HG03354 (cell line): ENCODE data around the gene ADAMTSL5.
A peak's percentile ranks its signal among the peaks of the same experiment; 100 is the strongest.
"Not testable (repeated sequence)": the region's sequence is repeated elsewhere in the genome, so short reads cannot be mapped to it uniquely, and the experiment has no call there.

Experiments
- ATAC-seq: cut with Tn5 transposase; IDR thresholded peaks from one replicate; pipeline ENCODE4 v1.9.1; 2021; ENCODE audit warnings: mild to moderate bottlenecking; ENCODE audit not compliant: unreplicated experiment, poor library complexity, severe bottlenecking

ADAMTSL5 gene

DNA sequence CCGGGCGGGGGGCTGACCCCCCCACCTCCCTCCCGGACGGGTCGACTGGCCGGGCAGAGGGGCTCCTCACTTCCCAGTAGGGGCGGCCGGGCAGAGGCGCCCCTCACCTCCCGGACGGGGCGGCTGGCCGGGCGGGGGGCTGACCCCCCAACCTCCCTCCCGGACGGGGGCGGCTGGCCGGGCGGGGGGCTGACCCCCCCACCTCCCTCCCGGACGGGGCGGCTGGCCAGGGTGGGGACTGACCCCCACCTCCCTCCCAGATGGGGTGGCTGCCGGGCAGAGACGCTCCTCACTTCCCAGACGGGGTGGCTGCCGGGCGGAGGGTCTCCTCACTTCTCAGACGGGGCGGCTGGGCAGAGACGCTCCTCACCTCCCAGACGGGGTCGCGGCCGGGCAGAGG lies 13.6 kb downstream of the ADAMTSL5 start:
- not testable (repeated sequence) for ATAC-seq

GRCh38 chr19:1497578-1498235 lies 15.1 kb downstream of the ADAMTSL5 start:
- no peak for ATAC-seq

DNA sequence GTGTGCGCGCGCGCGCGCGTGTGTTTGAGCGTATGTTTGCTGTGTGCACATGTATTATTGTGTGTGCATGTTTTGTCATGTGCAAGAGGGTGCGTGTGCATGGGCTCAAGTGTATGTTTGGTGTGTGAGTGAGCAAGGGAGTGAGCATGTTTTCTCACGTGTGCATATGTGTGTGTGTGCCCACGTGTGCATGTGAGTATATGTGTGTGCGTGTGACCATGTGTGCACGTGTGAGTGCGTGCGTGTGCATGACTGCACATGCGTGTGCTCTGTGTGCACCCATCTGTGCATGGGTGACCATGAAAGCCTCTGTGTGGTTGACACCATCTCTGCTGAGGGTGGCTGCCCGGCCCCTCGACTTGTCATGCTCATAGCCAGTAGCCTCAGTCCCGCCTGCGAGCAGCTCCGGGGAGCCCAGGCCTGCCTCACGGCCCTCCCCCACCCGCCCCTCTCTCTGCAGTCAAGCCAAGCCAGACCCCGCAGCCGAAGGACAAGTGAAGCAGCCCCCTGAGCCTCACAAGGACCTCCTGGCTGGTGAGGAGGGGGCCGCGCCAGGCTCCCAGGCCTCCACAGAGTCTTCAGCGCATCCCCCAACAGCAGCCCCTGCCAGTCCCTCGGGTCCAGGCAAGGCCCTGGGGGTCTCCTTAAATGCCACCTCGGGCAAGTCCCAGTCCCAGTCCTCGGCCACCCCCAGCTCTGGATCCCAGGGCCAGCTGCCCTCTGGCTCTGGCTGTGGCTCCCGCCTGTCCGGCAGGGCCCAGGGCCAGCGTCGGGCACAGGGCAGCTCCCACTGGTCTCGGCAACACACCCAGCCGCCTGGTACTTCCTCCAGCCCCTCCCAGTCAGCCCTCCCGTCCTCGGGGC lies 15.9 kb downstream of the ADAMTSL5 start:
- ATAC-seq = no peak

DNA sequence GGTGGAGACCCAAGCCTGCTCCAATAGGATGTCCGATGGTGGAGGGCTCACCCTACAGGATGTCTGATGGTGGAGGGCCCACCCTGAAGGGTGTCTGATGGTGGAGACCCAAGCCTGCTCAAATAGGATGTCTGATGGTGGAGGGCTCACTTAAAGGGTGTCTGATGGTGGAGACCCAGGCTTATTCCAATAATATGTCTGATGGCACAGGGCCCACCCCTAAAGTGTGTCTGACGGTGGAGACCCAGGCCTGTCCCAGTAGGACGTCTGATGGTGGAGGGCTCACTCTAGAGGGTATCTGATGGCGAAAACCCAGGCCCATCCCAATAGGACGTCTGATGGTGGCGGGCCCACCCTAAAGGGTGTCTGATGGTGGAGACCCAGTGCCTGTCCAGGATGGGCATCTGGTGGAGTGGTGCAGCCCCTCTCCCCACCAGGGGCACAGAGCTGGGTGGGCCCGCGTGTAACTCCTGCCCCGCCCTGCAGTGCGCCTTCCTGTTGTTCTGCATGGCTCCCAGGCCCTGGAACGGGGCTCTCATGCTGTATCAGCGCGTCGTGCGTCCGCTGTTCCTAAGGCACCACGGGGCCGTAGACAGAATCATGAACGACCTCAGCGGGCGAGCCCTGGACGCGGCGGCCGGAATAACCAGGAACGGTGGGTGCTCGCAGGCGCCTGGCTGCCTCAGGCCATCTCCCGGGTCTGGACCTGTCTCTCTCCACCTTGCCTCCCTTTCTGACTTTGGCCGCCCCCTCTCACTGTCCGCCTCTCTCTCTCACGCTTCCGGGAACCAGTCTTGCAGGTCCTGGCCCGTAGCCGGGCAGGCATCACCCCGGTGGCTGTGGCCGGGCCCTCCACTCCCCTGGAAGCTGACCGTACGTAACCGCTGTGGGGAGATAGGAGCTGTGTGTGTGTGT lies 16.8 kb downstream of the ADAMTSL5 start:
- no peak for ATAC-seq

- ATAC-seq = no peak
These were observed 17.6 kb downstream of the ADAMTSL5 start for GRCh38 chr19:1495051-1495798.

- no peak for ATAC-seq
These were observed 18.6 kb downstream of the ADAMTSL5 start for GRCh38 chr19:1494115-1494815.

DNA sequence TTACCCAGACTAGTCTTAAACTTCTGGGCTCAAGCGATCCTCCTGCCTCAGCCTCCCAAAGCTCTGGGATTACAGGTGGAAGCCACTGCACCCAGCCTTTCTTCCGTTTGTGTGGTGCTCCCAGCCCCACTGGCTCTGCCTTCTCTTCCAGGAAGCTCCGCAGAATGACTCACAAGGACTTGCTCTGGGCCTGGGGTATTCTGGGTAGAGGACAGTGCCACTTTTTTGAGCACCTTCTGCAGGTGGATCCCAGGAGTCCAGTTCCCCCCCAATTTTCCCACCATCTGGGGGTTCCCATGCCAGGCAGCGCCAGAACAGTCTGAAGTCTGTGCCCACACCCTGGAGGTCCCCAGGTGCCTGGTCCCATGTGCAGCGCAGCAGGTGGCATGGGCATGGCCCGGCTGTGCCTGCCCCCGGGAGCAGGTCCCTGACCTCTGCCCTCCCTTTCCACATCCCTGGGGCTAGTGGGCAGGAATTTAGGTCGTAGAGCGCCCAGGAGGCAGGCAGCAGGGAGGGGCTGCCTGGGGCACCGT lies 20.3 kb downstream of the ADAMTSL5 start:
- no peak for ATAC-seq

- no peak for ATAC-seq
These were observed 21.0 kb downstream of the ADAMTSL5 start for GRCh38 chr19:1491849-1492170.

DNA sequence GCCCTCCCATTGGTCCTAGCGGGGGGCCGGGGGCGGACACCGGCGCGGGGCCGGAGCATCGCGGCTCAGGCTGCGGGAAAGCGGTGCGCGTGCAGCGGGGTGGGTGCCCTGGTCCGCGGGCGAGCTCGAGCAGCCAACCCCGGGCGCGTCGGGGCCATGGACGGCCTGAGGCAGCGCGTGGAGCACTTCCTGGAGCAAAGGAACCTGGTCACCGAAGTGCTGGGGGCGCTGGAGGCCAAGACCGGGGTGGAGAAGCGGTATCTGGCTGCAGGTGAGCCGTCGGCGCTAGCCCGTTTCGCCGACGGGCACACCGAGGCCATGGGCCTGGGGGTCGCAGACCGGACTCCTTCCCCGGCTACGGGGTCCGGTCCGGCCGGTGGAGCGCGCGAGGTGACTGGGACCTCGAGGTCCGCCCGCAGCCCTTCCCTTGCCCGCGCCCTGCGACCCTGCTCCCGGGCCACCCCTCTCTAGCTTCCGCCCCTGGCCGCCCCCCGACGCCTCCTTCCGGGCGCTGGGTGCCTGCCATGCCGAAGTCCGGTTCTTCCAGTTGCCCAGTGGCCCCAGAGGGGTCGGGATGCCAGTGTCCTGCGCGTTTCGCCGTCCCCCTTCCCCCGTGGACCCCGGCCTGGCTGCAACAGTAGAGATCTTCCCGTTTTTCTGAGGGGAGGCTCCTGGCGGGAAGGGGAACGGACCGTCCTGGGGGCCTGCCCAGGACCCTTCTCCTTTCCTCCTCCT lies 21.5 kb downstream of the ADAMTSL5 start, which contains the start of gene REEP6:
Gene REEP6, plus strand, starts transcription at position 68 of the 735 bp plus-strand sequence. Its CDS starts 89 bp downstream, at position 157.
- ATAC-seq = peak; percentile 0

GRCh38 chr19:1490311-1491113 lies 22.3 kb downstream of the ADAMTSL5 start, which contains the start of gene PCSK4:
Gene PCSK4, minus strand, starts transcription at chr19:1490350. Its CDS starts 4 bp downstream, at chr19:1490346.
- peak; percentile 82 for ATAC-seq

DNA sequence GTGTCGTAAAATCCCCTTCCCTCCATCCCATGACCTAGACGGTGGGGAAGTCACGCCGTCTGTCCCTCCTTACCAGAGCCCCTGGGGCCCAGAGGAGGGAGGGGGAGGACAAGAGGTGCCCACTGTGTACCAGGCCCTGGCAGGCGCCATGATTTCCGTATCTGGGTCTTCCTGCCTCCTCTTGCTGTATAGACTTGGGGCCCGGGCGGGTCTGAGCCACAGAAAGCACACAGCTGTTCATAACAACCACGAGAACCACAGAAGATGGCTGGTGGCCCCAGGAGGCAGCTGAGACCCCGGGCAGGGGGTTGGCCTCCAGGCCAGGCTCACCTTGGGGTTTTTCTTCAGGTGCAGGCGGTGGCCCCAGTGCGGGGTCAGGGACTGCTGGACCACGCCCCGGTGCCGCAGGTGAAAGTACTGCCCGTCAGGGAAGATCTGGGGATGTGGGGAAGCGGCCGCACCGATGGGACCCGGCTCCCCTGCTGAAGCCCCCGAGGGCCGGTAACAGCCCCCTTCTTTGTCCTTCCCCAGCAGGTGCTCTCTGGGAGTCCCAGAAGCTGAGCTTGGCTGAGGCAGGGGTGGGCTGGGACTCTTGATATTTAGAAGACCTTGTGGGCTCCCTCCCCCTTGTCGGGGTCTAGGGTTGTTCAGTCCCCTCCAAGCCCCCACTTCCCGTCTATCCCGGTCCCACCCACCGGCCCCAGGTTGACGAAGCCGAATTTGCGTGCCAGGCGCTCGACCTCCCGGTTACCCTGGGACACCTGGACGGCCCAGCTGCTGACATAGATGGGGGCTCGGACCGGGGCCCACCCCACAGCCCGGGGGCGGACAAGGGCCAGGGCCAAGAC lies 23.1 kb downstream of the ADAMTSL5 start:
- no peak for ATAC-seq

- no peak for ATAC-seq
These were observed 24.6 kb downstream of the ADAMTSL5 start for GRCh38 chr19:1488282-1488601.

- ATAC-seq = no peak
These were observed 25.1 kb downstream of the ADAMTSL5 start for GRCh38 chr19:1487576-1488281.

DNA sequence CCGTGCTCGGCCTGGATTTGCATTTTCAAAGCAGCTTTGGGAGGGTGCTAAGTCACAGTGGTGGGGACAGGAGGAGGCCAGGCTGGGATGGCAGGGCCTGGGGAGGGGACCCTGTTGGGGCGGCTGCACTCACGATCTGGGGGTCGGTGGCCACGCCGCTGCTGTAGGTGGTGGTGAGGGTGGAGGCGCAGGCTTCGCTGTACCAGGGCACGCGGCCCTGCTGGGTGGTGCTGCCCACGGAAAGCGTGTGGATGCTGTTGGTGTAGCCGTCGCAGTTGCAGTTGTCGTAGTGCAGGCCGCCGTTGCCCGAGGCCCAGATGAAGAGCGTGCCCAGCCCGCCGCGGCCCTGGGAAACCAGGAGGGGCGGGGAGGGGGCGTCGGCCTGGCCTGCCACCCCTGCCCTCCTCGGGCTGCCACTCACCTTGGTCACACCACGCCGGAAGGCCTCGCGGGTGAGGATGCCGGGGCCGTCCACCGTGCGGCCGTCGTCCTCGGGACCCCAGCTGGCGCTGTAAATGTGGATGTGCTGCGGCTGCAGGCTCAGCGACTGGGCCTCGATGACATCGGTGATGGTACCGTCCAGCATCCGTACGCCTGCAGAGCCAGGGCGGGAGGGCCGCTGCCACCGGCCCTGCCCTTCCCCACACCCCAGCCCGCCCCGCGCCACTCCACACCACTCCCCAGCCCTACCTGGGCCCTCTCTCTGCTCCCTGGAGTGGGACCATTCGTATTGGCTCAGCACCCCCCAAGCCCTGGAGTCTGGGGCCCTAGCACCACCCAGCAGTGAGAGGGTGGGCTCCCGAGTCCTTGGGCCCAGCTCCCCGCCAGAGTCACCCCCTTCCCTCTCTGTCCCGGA lies 25.9 kb downstream of the ADAMTSL5 start:
- no peak for ATAC-seq

GRCh38 chr19:1483979-1484428 lies 28.8 kb downstream of the ADAMTSL5 start:
- no peak for ATAC-seq
